HepG2 (cell line): ENCODE results near the gene DYNC2I2. TPM values are rescaled to one million over a fixed set of nuclear protein-coding genes. Genes with fewer than 3 reads are reported as not detected.
A peak's percentile ranks its signal among the peaks of the same experiment; 100 is the strongest.

Source experiments
- AGO1 ChIP-seq: fragments of 200-400 bp; formaldehyde crosslinking; IDR thresholded peaks from 2 replicates; pipeline ENCODE4 v1.6.1; 2017; ENCODE audit warnings: mild to moderate bottlenecking, low read depth, low read length, moderate library complexity; ENCODE audit not compliant: poor library complexity, severe bottlenecking
- CCAR2 ChIP-seq: fragments of 200-400 bp; formaldehyde crosslinking; optimal IDR thresholded peaks from 2 replicates; pipeline ENCODE3; 2018; ENCODE audit warnings: low read depth, mild to moderate bottlenecking, low read length, moderate library complexity
- FOXK2 ChIP-seq: fragments of 450-650 bp; IDR thresholded peaks from 2 replicates; pipeline ENCODE4 v1.6.1; 2016
- HDAC6 ChIP-seq: fragments of 200-600 bp; sonication (generic); IDR thresholded peaks from 2 replicates; pipeline ENCODE4 v1.7.0; 2017; ENCODE audit warnings: mild to moderate bottlenecking, antibody characterized with exemption, low read length, low read depth
- HMGXB4 ChIP-seq, 2 experiments: sonication (generic) in 1 of 2; formaldehyde crosslinking in 1 of 2; IDR thresholded peaks; 2 replicates each; pipeline versions ENCODE4 v1.4.0 to v1.6.1; 2018 to 2020; ENCODE audit warnings: missing genetic modification reagents in 2 of 2, borderline replicate concordance in 1 of 2, low read depth in 1 of 2, mild to moderate bottlenecking in 1 of 2, missing biosample characterization in 1 of 2
- HNF4G ChIP-seq, 2 experiments: sonication (generic) in 1 of 2; formaldehyde crosslinking in 1 of 2; IDR thresholded peaks; 2 replicates each; pipeline versions ENCODE4 v1.4.0 to v1.6.1; 2011 to 2020; ENCODE audit warnings: borderline replicate concordance in 2 of 2, low read depth in 2 of 2, mild to moderate bottlenecking in 2 of 2, low read length in 1 of 2, missing genetic modification reagents in 1 of 2, moderate library complexity in 1 of 2
- HNRNPLL ChIP-seq: fragments of 200-400 bp; formaldehyde crosslinking; IDR thresholded peaks from 2 replicates; pipeline ENCODE4 v1.6.1; 2017; ENCODE audit warnings: mild to moderate bottlenecking, low read depth, low read length; ENCODE audit not compliant: poor library complexity, severe bottlenecking
- JUN ChIP-seq: sonication (generic); formaldehyde crosslinking; IDR thresholded peaks from 2 replicates; pipeline ENCODE4 v1.4.0; 2020; ENCODE audit warnings: mild to moderate bottlenecking, missing genetic modification reagents
- KMT2B ChIP-seq: IDR thresholded peaks from 2 replicates; pipeline ENCODE4 v1.6.1; 2016; ENCODE audit warnings: missing genetic modification reagents, missing compliant biosample characterization
- MIER2 ChIP-seq: IDR thresholded peaks from 2 replicates; pipeline ENCODE4 v1.6.1; 2016; ENCODE audit warnings: missing biosample characterization, missing genetic modification reagents
- NR3C1 ChIP-seq: sonication (generic); formaldehyde crosslinking; IDR thresholded peaks from 2 replicates; pipeline ENCODE4 v1.4.0; 2020; ENCODE audit warnings: missing genetic modification reagents
- PHF20 ChIP-seq: sonication (generic); formaldehyde crosslinking; IDR thresholded peaks from 2 replicates; pipeline ENCODE4 v1.5.0; 2020; ENCODE audit warnings: mild to moderate bottlenecking, missing genetic modification reagents
- PHF8 ChIP-seq: sonication (generic); formaldehyde crosslinking; IDR thresholded peaks from 2 replicates; pipeline ENCODE4 v1.5.0; 2020; ENCODE audit warnings: missing genetic modification reagents
- TRIM24 ChIP-seq: sonication (generic); formaldehyde crosslinking; IDR thresholded peaks from 2 replicates; pipeline ENCODE4 v1.8.0; 2022; ENCODE audit warnings: mild to moderate bottlenecking, missing genetic modification reagents
- ZBTB20 ChIP-seq: sonication (generic); formaldehyde crosslinking; IDR thresholded peaks from 2 replicates; pipeline ENCODE4 v1.8.1; 2023; ENCODE audit warnings: missing genetic modification reagents, low read depth, mild to moderate bottlenecking, borderline replicate concordance
- ZFP41 ChIP-seq: sonication (generic); formaldehyde crosslinking; IDR thresholded peaks from 2 replicates; pipeline ENCODE4 v1.4.0; 2020; ENCODE audit warnings: mild to moderate bottlenecking, missing genetic modification reagents, borderline replicate concordance
- ZMYM3 ChIP-seq: sonication (generic); formaldehyde crosslinking; IDR thresholded peaks from 2 replicates; pipeline ENCODE4 v1.5.1; 2020; ENCODE audit warnings: mild to moderate bottlenecking, missing genetic modification reagents
- ZNF142 ChIP-seq: sonication (generic); formaldehyde crosslinking; IDR thresholded peaks from 2 replicates; pipeline ENCODE4 v1.4.0; 2020; ENCODE audit warnings: missing genetic modification reagents
- ZNF484 ChIP-seq: sonication (generic); formaldehyde crosslinking; IDR thresholded peaks from 2 replicates; pipeline ENCODE4 v1.5.1; 2020; ENCODE audit warnings: mild to moderate bottlenecking, low read depth, missing genetic modification reagents, borderline replicate concordance
- ZNF605 ChIP-seq: sonication (generic); formaldehyde crosslinking; IDR thresholded peaks from 2 replicates; pipeline ENCODE4 v1.8.0; 2022; ENCODE audit warnings: mild to moderate bottlenecking, missing genetic modification reagents
- ZSCAN29 ChIP-seq: sonication (generic); formaldehyde crosslinking; conservative IDR thresholded peaks from 2 replicates; pipeline ENCODE4 v1.4.0; 2020; ENCODE audit warnings: mild to moderate bottlenecking, missing genetic modification reagents
- polyA plus RNA-seq, 8 experiments: library from polyadenylated mRNA; depleted of rRNA in 3 of 8; stranded (reverse) in 7 of 8; unstranded in 1 of 8; fragments of >200 nt; fragmentation: Illumina TruSeq in 4 of 8; extraction: Trizol in 4 of 8; gene quantifications; 2 replicates each; pipeline versions ENCODE4 v1.2.1 to v1.2.3, GENCODE V29; 2011 to 2016; ENCODE audit warnings: low read depth in 4 of 8, missing spikeins in 1 of 8, mixed read lengths in 1 of 8; ENCODE audit not compliant: insufficient read depth in 1 of 8
- total RNA-seq, 5 experiments: library from RNA; depleted of rRNA; stranded (reverse); fragments of >200 nt; fragmentation: Illumina TruSeq; extraction: Trizol; gene quantifications; 2 replicates each; pipeline ENCODE4 v1.2.3, GENCODE V29; 2016; ENCODE audit warnings: low read depth in 1 of 5
- TF ChIP-seq, protein P1 (sequence below): sonication (generic); formaldehyde crosslinking; IDR thresholded peaks from 2 replicates; pipeline ENCODE4 v1.5.1; 2020; ENCODE audit warnings: mild to moderate bottlenecking, missing genetic modification reagents, moderate library complexity

DYNC2I2 gene
- total and polyA plus RNA-seq, 2 of the 13 experiments (the other 11 are each of a cell fraction or from before 2014, with no cell fraction given), result 13.7 to 40.2 TPM

DNA sequence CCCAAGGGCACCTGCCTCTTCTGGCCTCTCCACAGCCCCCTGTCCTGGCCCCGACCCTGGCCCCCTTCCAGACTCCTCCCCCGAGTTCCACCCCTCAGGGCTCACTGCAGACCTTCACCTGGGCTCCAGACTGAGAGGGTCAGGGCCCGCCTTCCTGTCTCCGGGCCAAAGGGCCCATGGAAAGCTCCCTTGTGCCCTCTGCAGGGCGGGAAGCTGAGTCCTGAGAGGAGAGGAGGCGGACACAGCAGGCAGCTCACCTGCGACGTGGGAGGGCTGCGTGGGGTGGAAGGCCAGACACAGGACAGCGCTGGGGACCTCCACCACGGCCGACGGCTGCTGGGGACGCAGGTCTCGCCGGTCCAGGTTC is 20.6 kb downstream of the DYNC2I2 start (continued):
- TF ChIP-seq ZNF142 (CRISPR knock-in tag) (no peak), CCAR2 (no peak), HNRNPLL (no peak), AGO1 (no peak), MIER2 (CRISPR knock-in tag) (no peak), ZSCAN29 (0 out of 2 replicates have a peak, but pooled peaks have one; percentile 58), NR3C1 (CRISPR knock-in tag) (no peak), ZNF484 (CRISPR knock-in tag) (no peak), JUN (CRISPR knock-in tag) (no peak), HMGXB4 (CRISPR knock-in tag; IDR thresholded peaks at IDR 0.05; ENCODE audit: borderline replicate concordance in 1 of 2, low read depth in 1 of 2) (peak; percentile 22 to 70; a peak in 2 of 4 replicates), ZMYM3 (peak; percentile 52; the same call in 1 of the 2 replicates), PHF8 (no peak), ZBTB20 (CRISPR knock-in tag) (no peak; the same call in 1 of the 2 replicates), ZFP41 (no peak), FOXK2 (no peak), KMT2B (CRISPR knock-in tag) (no peak), TRIM24 (CRISPR knock-in tag) (no peak), HDAC6 (no peak), ZNF605 (no peak), HNF4G (IDR thresholded peaks at IDR 0.05; ENCODE audit: borderline replicate concordance, low read depth, low read length) (no peak), HNF4G (CRISPR knock-in tag; IDR thresholded peaks at IDR 0.05; ENCODE audit: borderline replicate concordance, low read depth) (no peak), PHF20 (CRISPR knock-in tag) (peak; percentile 48; the same call in 1 of the 2 replicates)
- TF ChIP-seq, protein P1, sequence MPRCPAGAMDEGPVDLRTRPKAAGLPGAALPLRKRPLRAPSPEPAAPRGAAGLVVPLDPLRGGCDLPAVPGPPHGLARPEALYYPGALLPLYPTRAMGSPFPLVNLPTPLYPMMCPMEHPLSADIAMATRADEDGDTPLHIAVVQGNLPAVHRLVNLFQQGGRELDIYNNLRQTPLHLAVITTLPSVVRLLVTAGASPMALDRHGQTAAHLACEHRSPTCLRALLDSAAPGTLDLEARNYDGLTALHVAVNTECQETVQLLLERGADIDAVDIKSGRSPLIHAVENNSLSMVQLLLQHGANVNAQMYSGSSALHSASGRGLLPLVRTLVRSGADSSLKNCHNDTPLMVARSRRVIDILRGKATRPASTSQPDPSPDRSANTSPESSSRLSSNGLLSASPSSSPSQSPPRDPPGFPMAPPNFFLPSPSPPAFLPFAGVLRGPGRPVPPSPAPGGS (CRISPR knock-in tag), result no peak
